Activated T-helper 1 cell treated with anti-CD3 and anti-CD28 coated beads, Interleukin-12 subunit alpha, Interleukin-12 subunit beta, Interleukin-2, Interleukin-4 antibody, amounts not matched to agents 30 ng/mL and 10 ng/mL and 1 ng/mL, durations not matched to agents 14 hours and 24 hours and 36 hours (primary cell): ENCODE measurements around the gene FMNL2. TPM values are rescaled to one million over a fixed set of nuclear protein-coding genes. Genes with fewer than 3 reads are reported as not detected.

Source experiments
- DNase-seq: peaks from one replicate; pipeline ENCODE4 v3.0.0; 2021; ENCODE audit warnings: low spot score
- H3K27ac Mint-ChIP-seq: one replicate; pipeline ENCODE4 v1.8.0; 2021; ENCODE audit warnings: mild to moderate bottlenecking, mixed read lengths
- H3K27me3 Mint-ChIP-seq: one replicate; pipeline ENCODE4 v1.8.0; 2022; ENCODE audit warnings: mild to moderate bottlenecking, moderate library complexity, mixed read lengths; ENCODE audit not compliant: insufficient read depth
- H3K36me3 Mint-ChIP-seq: one replicate; pipeline ENCODE4 v1.8.0; 2021; ENCODE audit warnings: low read depth, mixed read lengths
- H3K4me1 Mint-ChIP-seq: one replicate; pipeline ENCODE4 v1.8.0; 2021; ENCODE audit warnings: low read depth, mixed read lengths
- H3K4me3 Mint-ChIP-seq: one replicate; pipeline ENCODE4 v1.8.0; 2021; ENCODE audit warnings: mild to moderate bottlenecking, moderate library complexity, mixed read lengths
- H3K9me3 Mint-ChIP-seq: one replicate; pipeline ENCODE4 v1.8.0; 2021; ENCODE audit warnings: mixed read lengths
- intact Hi-C: fragments of 100-400 bp; cut with micrococcal nuclease; formaldehyde crosslinking; loops from one replicate; pipeline ENCODE4 v1.15.1; 2024
- total RNA-seq: library from RNA; stranded (reverse); gene quantifications from 2 replicates; pipeline ENCODE4 v1.2.3, GENCODE V29; 2022

Gene FMNL2
- total RNA-seq, 1 donor from 2014 or later: 14.8 TPM

DNA sequence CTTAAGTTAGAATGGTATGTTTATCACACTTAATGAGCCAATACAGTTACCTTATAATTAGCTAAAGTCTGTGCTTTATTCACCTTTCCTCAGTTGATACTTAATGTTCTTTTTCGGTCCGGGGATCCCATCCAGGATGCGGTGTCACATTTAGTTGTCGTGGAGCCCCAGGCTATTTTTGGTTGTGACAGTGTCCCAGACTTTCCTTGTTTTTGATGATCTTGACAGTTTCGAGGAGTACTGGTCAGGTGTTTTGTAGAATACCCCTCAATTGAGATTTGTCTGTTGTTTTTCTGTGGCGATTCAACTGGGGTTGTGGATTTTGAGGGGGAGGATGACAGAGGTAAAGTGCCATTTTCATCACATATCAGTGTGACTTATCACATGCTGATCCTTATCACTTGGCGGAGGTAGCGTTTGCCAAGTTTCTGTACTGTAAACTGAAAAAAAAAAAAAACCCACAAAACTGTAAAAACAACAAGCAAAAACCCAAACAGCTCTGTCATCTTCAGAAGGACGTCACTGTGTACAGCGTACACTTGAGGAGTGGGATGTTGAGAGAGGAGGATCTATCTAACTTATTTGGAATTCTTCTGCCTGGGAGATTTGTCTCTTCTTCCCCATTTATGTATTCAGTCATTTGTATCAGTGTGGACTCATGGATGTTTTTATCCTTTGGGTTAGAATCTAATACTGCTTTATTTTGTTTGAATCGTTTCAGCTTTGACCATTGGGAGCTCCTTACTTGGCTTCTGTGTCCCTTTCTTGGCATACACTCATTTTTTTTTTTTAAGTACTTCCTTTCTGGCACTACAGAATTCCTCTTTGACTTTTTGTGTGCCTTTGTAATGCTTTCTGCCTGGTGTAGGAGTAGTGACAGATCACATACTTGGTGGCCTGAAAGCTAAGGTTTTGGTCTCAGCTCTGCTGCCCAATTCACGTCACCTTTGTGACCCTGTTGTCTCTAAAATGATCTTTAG lies 68.1 kb downstream of the FMNL2 start:
- peaks cover 4% of the 10 kb centered on the region for H3K36me3 Mint-ChIP-seq
- no peaks in the 10 kb centered on the region for H3K9me3 Mint-ChIP-seq
- peak overlapping the region; percentile 60 for H3K4me3 Mint-ChIP-seq
- peaks cover 6% of the 10 kb centered on the region for H3K27me3 Mint-ChIP-seq
- H3K27ac Mint-ChIP-seq: peak overlapping the region; percentile 83
- DNase-seq: peak; percentile 11
- intact Hi-C loops: loop anchor here (1.0 to 10.0 kb wide), 3 partner anchors 103 to 578 kb away; partner anchors contain the start of gene ARL5A
- peaks cover 83% of the 10 kb centered on the region for H3K4me1 Mint-ChIP-seq

DNA sequence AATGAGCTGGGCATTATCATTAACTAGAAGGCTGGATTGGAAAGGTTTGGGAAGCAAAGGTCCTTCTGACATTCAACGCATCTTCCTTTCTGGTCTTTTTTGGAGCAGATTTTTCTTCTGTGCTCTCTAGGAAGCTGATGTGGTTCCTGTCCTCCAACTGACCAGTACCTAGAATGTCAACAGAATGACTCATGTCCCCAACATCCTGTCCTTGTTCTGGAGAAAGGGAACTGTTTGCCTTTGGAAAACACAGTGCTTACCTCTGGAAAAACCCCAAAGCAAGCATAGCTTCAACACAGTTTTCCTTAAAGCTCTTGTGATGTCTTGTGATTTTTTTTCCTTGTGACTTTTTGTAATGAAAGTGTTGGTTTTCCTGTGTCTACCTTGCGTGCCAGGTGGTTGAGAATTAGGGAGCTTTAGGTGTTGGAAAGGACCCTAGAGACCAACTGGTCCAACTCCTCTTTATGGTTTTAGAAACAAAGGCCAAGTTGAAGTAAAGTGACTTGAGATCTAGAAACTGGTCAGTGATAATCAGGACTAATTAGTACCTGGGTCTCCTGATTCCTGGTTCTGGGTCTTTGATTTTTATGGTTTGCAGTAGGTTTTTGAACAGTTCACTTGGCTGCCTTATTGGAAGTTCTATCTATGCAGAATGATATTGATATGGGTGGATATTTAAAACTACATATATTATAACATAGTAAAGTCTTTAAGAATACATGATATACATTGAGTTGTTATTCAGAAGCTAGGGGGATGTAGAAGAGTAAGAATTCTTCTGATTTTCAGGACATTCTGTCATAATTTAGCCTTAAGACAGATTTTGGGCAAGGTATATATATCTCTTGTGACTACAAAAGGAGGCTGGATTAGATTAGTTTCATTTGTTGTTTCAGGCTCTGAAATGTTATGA lies 70.5 kb downstream of the FMNL2 start:
- H3K36me3 Mint-ChIP-seq: no peaks in the 10 kb centered on the region
- peaks cover 69% of the 10 kb centered on the region for H3K4me1 Mint-ChIP-seq
- no peaks in the 10 kb centered on the region for H3K9me3 Mint-ChIP-seq
- H3K27ac Mint-ChIP-seq: peak overlapping the region; percentile 67
- intact Hi-C loops: loop anchor here (1.0 to 10.0 kb wide), 5 partner anchors 10 to 581 kb away; partner anchors contain the start of genes ARL5A and FMNL2
- no peak overlapping the region for H3K4me3 Mint-ChIP-seq
- H3K27me3 Mint-ChIP-seq: no peaks in the 10 kb centered on the region
- no peak for DNase-seq

DNA sequence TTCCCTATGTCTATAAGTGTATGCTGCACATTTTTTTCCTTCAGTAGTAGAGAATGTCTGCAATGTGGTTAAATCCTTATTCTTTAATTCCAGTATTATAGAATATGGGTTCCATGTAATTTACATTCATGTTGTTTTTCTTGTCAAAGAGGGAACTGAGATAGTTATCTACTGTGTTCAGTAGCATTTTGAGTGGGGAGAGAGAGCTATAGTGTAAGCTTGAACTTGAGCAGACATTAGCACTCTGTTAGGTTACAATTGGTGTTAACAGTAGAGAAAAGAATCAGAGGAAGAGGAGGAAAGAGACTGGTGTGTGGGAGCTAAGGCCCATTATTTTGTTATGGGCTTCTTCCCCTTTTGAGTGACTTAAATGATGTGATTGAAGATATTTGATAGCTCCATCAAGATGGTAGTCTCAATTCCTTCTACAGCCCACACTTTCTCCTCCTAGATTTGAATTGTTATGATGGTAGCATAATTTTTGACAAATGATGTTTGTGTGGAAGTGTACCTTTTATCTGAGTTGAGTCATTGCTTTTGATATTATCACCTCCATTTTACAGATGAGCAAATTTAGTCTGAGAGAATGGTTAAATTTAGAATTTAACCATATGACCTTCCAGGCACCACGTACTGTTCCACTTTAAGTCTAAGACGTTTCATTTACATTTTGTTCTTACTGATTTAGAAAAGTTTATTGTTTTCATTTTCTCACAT lies 71.3 kb downstream of the FMNL2 start:
- no peaks in the 10 kb centered on the region for H3K27me3 Mint-ChIP-seq
- intact Hi-C loops: loop anchor here (1.0 to 10.0 kb wide), 5 partner anchors 9 to 581 kb away; partner anchors contain the start of genes ARL5A and FMNL2
- no peaks in the 10 kb centered on the region for H3K36me3 Mint-ChIP-seq
- peak overlapping the region; percentile 2 for H3K4me3 Mint-ChIP-seq
- H3K4me1 Mint-ChIP-seq: peaks cover 60% of the 10 kb centered on the region
- no peaks in the 10 kb centered on the region for H3K9me3 Mint-ChIP-seq
- DNase-seq: no peak
- peak overlapping the region; percentile 67 for H3K27ac Mint-ChIP-seq

DNA sequence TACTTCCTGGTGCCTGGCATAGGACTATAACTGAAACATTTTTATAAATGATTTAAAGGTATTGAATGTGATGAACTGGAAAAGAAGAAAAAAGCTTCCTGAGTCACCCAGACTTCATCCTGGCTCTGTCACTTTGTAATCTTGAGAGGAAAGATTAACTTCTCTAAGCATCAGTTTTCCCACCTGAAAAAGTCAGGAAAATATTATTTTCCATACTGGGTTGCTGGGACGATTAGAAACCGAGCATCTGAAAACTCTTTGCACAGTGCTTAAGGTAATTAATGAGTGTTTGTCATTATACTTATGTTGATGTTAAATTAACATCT lies 71.8 kb downstream of the FMNL2 start:
- no peaks in the 10 kb centered on the region for H3K9me3 Mint-ChIP-seq
- H3K4me3 Mint-ChIP-seq: peak overlapping the region; percentile 73
- H3K4me1 Mint-ChIP-seq: peaks cover 57% of the 10 kb centered on the region
- peak overlapping the region; percentile 67 for H3K27ac Mint-ChIP-seq
- DNase-seq: no peak
- H3K36me3 Mint-ChIP-seq: no peaks in the 10 kb centered on the region
- no peaks in the 10 kb centered on the region for H3K27me3 Mint-ChIP-seq
- intact Hi-C loops: loop anchor here (1.0 to 10.0 kb wide), 5 partner anchors 9 to 582 kb away; partner anchors contain the start of genes ARL5A and FMNL2

DNA sequence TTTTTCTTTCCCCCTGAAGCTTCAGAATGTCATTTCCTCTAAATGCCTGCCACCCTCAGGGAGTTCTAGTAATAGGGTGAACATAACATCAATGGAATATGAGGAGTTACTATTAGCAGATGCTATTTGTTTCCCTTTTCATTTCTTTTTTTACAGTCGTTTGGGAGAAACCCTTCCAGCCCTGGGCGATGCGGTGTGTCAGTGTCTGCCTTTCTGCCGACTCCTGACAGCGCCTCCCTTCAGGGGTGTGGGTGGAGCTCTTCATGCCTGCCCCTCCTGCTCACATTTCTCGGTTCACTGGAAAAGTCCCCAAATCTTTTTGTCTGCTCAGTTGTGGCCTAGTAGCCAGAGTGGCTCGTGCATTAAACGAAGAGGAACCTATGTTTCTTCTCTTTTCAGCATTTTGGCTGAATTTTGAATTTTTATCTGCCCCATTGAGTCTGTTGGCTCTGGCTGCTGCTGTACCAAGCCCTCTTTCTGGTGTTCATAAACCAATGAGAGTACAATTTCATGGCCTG lies 72.3 kb downstream of the FMNL2 start:
- intact Hi-C loops: loop anchor here (2.0 to 10.0 kb wide), 3 partner anchors 14 to 582 kb away; partner anchors contain the start of genes ARL5A and FMNL2
- Mint-ChIP-seq H3K4me1 (peaks cover 57% of the 10 kb centered on the region), H3K27ac (peak overlapping the region; percentile 67), H3K4me3 (peak overlapping the region; percentile 73), H3K36me3 (no peaks in the 10 kb centered on the region), H3K27me3 (no peaks in the 10 kb centered on the region), H3K9me3 (no peaks in the 10 kb centered on the region)
- peak; percentile 27 for DNase-seq

DNA sequence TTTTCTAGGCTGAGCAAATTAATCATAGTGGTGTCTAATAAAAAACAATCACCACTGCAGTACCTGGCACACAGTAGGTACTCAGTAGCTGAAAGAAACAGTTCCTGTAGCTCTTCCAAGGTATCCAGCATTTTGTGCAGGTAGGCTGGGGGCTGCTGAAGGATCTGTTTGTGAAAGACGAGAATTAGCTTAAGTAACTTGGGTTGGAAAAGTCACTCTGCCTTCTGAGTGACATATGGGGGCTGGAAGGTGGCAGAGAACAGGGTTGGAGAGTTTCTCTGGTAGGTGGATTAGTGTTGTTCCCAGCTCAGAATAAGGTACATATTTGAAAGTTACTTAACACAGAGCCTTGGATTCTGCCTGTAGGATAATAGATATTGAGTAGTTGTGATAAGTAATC lies 72.8 kb downstream of the FMNL2 start:
- Mint-ChIP-seq H3K9me3 (no peaks in the 10 kb centered on the region), H3K4me3 (peak overlapping the region; percentile 73), H3K27ac (peak overlapping the region; percentile 67)

DNA sequence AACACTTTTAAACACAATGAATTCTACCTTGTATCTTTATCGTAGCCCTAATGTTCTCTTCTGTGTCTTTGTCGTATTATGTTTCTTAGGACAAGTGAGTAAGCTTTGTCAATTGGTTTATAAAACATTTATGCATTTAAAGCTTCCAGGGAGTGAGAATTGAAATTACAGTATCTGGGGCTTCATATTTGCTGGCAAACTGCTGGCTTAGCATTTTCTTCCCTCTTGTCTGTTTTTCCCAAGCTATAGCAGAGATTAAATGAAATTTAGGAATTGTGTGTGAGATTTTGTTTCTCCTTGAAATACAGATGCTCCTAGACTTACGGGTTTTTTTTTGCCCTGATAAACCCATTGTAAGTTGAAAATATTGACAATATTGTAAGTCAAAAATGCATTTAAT lies 73.3 kb downstream of the FMNL2 start:
- H3K4me3 Mint-ChIP-seq: no peak overlapping the region
- no peaks in the 10 kb centered on the region for H3K9me3 Mint-ChIP-seq
- intact Hi-C loops: loop anchor here (10.0 kb wide), 1 partner anchor 583 kb away; the partner anchor contains the start of gene ARL5A
- H3K27ac Mint-ChIP-seq: no peak overlapping the region
- H3K36me3 Mint-ChIP-seq: no peaks in the 10 kb centered on the region
- DNase-seq: no peak
- no peaks in the 10 kb centered on the region for H3K27me3 Mint-ChIP-seq
- peaks cover 47% of the 10 kb centered on the region for H3K4me1 Mint-ChIP-seq

More for the DNA sequence above, 72.8 kb downstream of the FMNL2 start:
- H3K36me3 Mint-ChIP-seq: no peaks in the 10 kb centered on the region
- intact Hi-C loops: loop anchor here (2.0 to 10.0 kb wide), 3 partner anchors 13 to 583 kb away; partner anchors contain the start of genes ARL5A and FMNL2
- H3K4me1 Mint-ChIP-seq: peaks cover 51% of the 10 kb centered on the region
- no peak for DNase-seq
- H3K27me3 Mint-ChIP-seq: no peaks in the 10 kb centered on the region

DNA sequence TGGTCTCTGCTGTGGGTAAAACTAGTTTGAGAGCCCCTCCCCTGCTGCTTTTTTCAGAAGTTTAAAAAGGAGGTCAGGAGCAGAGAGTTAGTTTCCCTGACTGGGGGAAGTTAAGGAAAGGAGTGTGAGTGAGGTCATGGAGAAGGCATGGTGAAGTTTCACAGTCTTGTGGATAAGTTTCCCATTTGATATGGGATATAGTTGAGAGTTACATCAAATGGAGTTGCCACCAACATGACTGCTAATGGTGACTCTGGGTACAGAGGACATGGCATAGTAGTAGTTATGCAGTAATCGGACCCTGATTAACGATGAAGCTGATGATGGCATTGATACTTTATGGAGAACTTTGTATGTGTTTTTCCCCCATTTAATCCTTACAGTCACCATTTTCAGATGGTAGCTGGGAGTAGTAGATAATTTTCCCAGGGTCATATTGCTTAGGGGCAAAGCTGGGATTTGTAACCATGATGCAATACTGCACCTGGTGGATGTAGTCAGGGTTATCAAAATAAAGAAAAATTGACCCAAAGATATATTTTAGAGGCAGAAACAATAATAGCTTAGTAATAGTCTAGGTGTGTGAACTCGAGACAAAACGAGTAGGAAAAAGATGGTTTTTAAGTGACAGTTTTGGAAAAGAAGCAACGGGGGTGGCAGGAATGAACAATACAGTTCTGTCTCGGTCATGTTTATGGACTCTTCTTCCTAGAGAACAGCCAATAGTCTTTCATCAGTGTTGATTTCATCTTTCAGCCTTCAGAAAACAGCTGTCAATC lies 74.6 kb downstream of the FMNL2 start:
- Mint-ChIP-seq H3K9me3 (no peaks in the 10 kb centered on the region), H3K27me3 (no peaks in the 10 kb centered on the region), H3K36me3 (no peaks in the 10 kb centered on the region), H3K4me3 (no peak overlapping the region), H3K27ac (no peak overlapping the region), H3K4me1 (peaks cover 44% of the 10 kb centered on the region)
- no peak for DNase-seq
- intact Hi-C loops: loop anchor here (10.0 kb wide), 1 partner anchor 585 kb away; the partner anchor contains the start of gene ARL5A

DNA sequence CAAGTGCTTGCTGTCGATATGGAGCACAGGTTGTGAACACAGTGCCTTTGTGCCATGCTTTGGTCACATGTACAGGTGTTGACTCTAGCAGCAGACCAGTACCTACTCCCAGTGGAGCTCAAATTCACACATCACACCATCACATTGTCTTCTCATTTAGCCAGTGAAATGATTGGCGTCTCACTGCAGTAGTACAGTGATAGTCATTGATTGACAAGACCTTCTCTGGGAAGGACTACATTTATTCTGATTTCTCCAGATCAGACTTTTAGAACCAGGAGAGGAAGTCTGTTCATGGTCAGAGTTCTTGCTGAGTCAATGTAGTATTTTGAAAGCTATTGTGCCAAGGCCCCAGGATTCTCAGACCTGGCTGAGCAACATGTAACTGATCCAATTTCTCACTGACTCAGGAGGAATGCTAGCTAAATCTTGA lies 75.2 kb downstream of the FMNL2 start:
- intact Hi-C loops: no loop called here
- DNase-seq: no peak
- Mint-ChIP-seq H3K27me3 (no peaks in the 10 kb centered on the region), H3K36me3 (no peaks in the 10 kb centered on the region), H3K9me3 (no peaks in the 10 kb centered on the region), H3K4me1 (peaks cover 47% of the 10 kb centered on the region), H3K4me3 (no peak overlapping the region), H3K27ac (no peak overlapping the region)

DNA sequence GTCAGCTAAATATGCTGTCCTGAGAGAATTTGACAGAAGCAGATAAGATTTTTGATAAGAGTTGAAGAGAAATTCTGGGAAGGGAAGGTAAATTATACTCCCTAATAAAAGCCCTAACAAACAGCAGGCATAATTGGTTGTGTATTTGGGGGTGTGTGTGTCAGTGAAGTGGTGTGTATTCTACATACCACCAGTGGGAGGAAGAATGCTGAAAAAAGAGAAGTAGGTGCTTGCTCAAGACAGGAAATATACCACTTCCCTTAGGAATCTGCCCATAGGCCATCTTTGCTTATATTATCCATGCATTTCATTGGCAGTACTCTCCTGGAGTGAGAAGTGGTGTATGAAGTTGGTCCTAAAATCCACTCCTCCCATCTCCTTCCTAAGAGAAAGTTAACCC lies 76.2 kb downstream of the FMNL2 start:
- no peak for DNase-seq
- Mint-ChIP-seq H3K27me3 (no peaks in the 10 kb centered on the region), H3K27ac (no peak overlapping the region)

More for the DNA sequence above, 76.2 kb downstream of the FMNL2 start:
- H3K4me3 Mint-ChIP-seq: no peak overlapping the region
- H3K9me3 Mint-ChIP-seq: no peaks in the 10 kb centered on the region
- H3K36me3 Mint-ChIP-seq: no peaks in the 10 kb centered on the region
- H3K4me1 Mint-ChIP-seq: peaks cover 47% of the 10 kb centered on the region
- intact Hi-C loops: no loop called here
